Osteoblast (primary cell): ENCODE measurements around the gene AFF1. TPM values are rescaled to one million over a fixed set of nuclear protein-coding genes. Genes with fewer than 3 reads are reported as not detected.

Experiments
- DNase-seq: peaks from one replicate; pipeline ENCODE4 v3.0.0; 2011; ENCODE audit warnings: low spot score, mixed read lengths; ENCODE audit not compliant: insufficient read length; ENCODE audit errors: missing footprints
- H2AFZ ChIP-seq: 2 replicates; pipeline ENCODE4 v1.6.0; 2011; ENCODE audit warnings: mild to moderate bottlenecking, low read length
- H3K27ac ChIP-seq: 2 replicates; pipeline ENCODE4 v1.5.1; 2011; ENCODE audit warnings: mild to moderate bottlenecking, low read depth, low read length, moderate library complexity
- H3K27me3 ChIP-seq: 2 replicates; pipeline ENCODE4 v1.6.0; 2012; ENCODE audit warnings: mild to moderate bottlenecking, control low read depth, inconsistent platforms, low read length, moderate library complexity; ENCODE audit not compliant: insufficient read depth
- H3K36me3 ChIP-seq: 2 replicates; pipeline ENCODE4 v1.5.1; 2011; ENCODE audit warnings: mild to moderate bottlenecking, low read length, control low read depth, moderate library complexity; ENCODE audit not compliant: insufficient read depth
- H3K4me1 ChIP-seq: 2 replicates; pipeline ENCODE4 v1.5.1; 2011; ENCODE audit warnings: mild to moderate bottlenecking, low read length, control low read depth, moderate library complexity; ENCODE audit not compliant: insufficient read depth
- H3K4me2 ChIP-seq: 2 replicates; pipeline ENCODE4 v1.6.0; 2011; ENCODE audit warnings: mild to moderate bottlenecking, low read length; ENCODE audit not compliant: insufficient read depth
- H3K4me3 ChIP-seq: fragments of 200-600 bp; sonication (generic); 3 replicates; pipeline ENCODE4 v1.5.1; 2012; ENCODE audit warnings: mild to moderate bottlenecking, low read length, inconsistent platforms; ENCODE audit not compliant: insufficient read depth
- H3K79me2 ChIP-seq: 2 replicates; pipeline ENCODE4 v1.6.0; 2012; ENCODE audit warnings: mild to moderate bottlenecking, low read length, control low read depth, inconsistent platforms; ENCODE audit not compliant: insufficient read depth
- H3K9me3 ChIP-seq: 2 replicates; pipeline ENCODE4 v1.5.1; 2011; ENCODE audit warnings: low read depth, low read length, control low read depth
- H4K20me1 ChIP-seq: 2 replicates; pipeline ENCODE4 v1.6.0; 2012; ENCODE audit warnings: mild to moderate bottlenecking, low read length, control low read depth; ENCODE audit not compliant: insufficient read depth
- CTCF ChIP-seq: IDR thresholded peaks from 2 replicates; pipeline ENCODE4 v1.5.1; 2011; ENCODE audit warnings: mild to moderate bottlenecking, low read depth, low read length, moderate library complexity; ENCODE audit errors: extremely low read depth
- total RNA-seq: library from RNA; depleted of rRNA; stranded (reverse); fragments of >200 nt; gene quantifications from 2 replicates; pipeline ENCODE4 v1.2.3, GENCODE V29; 2012

Gene AFF1
- total RNA-seq, 1 donor, result 19.5 TPM

GRCh38 chr4:87015416-87015815 lies 80.6 kb downstream of the AFF1 start:
- no peak overlapping the region for H3K4me3 ChIP-seq
- H4K20me1 ChIP-seq, result peaks cover 6% of the 10 kb centered on the region
- no peak for DNase-seq
- no peaks in the 10 kb centered on the region for H3K27me3 ChIP-seq
- no peak overlapping the region for H3K27ac ChIP-seq
- H3K79me2 ChIP-seq, result peaks cover 86% of the 10 kb centered on the region
- H2AFZ ChIP-seq, result no peak overlapping the region
- H3K9me3 ChIP-seq, result no peaks in the 10 kb centered on the region
- peaks cover 38% of the 10 kb centered on the region for H3K4me1 ChIP-seq
- H3K36me3 ChIP-seq, result no peaks in the 10 kb centered on the region
- TF ChIP-seq CTCF, result no peak
- H3K4me2 ChIP-seq, result no peak overlapping the region

GRCh38 chr4:87017580-87018342 lies 83.0 kb downstream of the AFF1 start:
- TF ChIP-seq CTCF, result no peak
- H3K4me2 ChIP-seq, result peak overlapping the region; percentile 19
- no peaks in the 10 kb centered on the region for H3K36me3 ChIP-seq
- no peaks in the 10 kb centered on the region for H3K27me3 ChIP-seq
- DNase-seq, result no peak
- no peak overlapping the region for H2AFZ ChIP-seq
- peaks cover 88% of the 10 kb centered on the region for H3K79me2 ChIP-seq
- peaks cover 25% of the 10 kb centered on the region for H3K4me1 ChIP-seq
- no peaks in the 10 kb centered on the region for H3K9me3 ChIP-seq
- peak overlapping the region; percentile 13 for H3K27ac ChIP-seq
- H4K20me1 ChIP-seq, result peaks cover 2% of the 10 kb centered on the region
- no peak overlapping the region for H3K4me3 ChIP-seq

GRCh38 chr4:87018753-87019152 lies 83.9 kb downstream of the AFF1 start:
- H3K4me2 ChIP-seq, result no peak overlapping the region
- no peak overlapping the region for H2AFZ ChIP-seq
- DNase-seq, result no peak
- peaks cover 25% of the 10 kb centered on the region for H3K4me1 ChIP-seq
- H3K36me3 ChIP-seq, result no peaks in the 10 kb centered on the region
- no peaks in the 10 kb centered on the region for H3K9me3 ChIP-seq
- no peaks in the 10 kb centered on the region for H3K27me3 ChIP-seq
- TF ChIP-seq CTCF, result no peak
- H3K27ac ChIP-seq, result no peak overlapping the region
- no peak overlapping the region for H3K4me3 ChIP-seq
- H4K20me1 ChIP-seq, result peaks cover 4% of the 10 kb centered on the region
- peaks cover 87% of the 10 kb centered on the region for H3K79me2 ChIP-seq

- Histone ChIP-seq H3K4me1 (peaks cover 19% of the 10 kb centered on the region), H3K4me2 (no peak overlapping the region), H3K36me3 (no peaks in the 10 kb centered on the region), H3K79me2 (peaks cover 87% of the 10 kb centered on the region), H2AFZ (no peak overlapping the region), H4K20me1 (peaks cover 8% of the 10 kb centered on the region), H3K4me3 (no peak overlapping the region), H3K27ac (no peak overlapping the region), H3K9me3 (no peaks in the 10 kb centered on the region), H3K27me3 (no peaks in the 10 kb centered on the region)
- no peak for DNase-seq
- TF ChIP-seq CTCF, result no peak
Measured at GRCh38 chr4:87019246-87019791, 84.5 kb downstream of the AFF1 start.
